SK-N-SH (cell line): ENCODE results near the gene MYLK. TPM values are rescaled to one million over a fixed set of nuclear protein-coding genes. Genes with fewer than 3 reads are reported as not detected.

Experiments used
- CTCF ChIA-PET: fragments of 300-600, 350-600 bp; formaldehyde crosslinking; extraction: SDS; loops from one replicate; lab custom pipeline; 2021; lab: Yijun Ruan, JAX
- POLR2A ChIA-PET: fragments of 350-600 bp; sonication (Branson Sonifier 250); formaldehyde crosslinking; extraction: SDS; loops from one replicate; lab custom pipeline; 2020; ENCODE audit warnings: antibody characterized with exemption, inconsistent platforms; lab: Yijun Ruan, JAX
- DNase-seq: peaks from one replicate; pipeline ENCODE4 v3.0.0; 2012
- H2AFZ ChIP-seq: fragments of 200-600 bp; sonication (generic); 2 replicates; pipeline ENCODE4 v1.8.1; 2016; ENCODE audit warnings: antibody characterized with exemption, mild to moderate bottlenecking, low read depth
- H3F3A ChIP-seq: fragments of 200-600 bp; sonication (generic); replicated peaks from 2 replicates; pipeline ENCODE3; 2016; ENCODE audit warnings: antibody characterized with exemption, mild to moderate bottlenecking; ENCODE audit not compliant: insufficient read depth
- H3K27ac ChIP-seq, 2 experiments: fragments of 200-500 bp in 1 of 2; fragments of 200-600 bp in 1 of 2; sonication (Bioruptor generic) in 1 of 2; sonication (generic), shearing (Covaris generic) in 1 of 2; 2 replicates each; pipeline versions ENCODE4 v1.5.1 to v1.6.1; 2014 to 2016; ENCODE audit warnings: low read depth in 2 of 2, inconsistent platforms in 1 of 2, low read length in 1 of 2, mild to moderate bottlenecking in 1 of 2, mixed read lengths in 1 of 2
- H3K27me3 ChIP-seq: fragments of 200-600 bp; sonication (generic), shearing (Covaris generic); 2 replicates; pipeline ENCODE4 v1.6.1; 2016; ENCODE audit warnings: mixed run types; ENCODE audit not compliant: insufficient read depth
- H3K36me3 ChIP-seq, 2 experiments: fragments of 200-500 bp in 1 of 2; fragments of 200-600 bp in 1 of 2; sonication (Bioruptor generic) in 1 of 2; sonication (generic) in 1 of 2; replicated peaks in 1 of 2; 2 replicates each; pipeline versions ENCODE3 to v1.5.1; 2014 to 2016; ENCODE audit warnings: low read length in 1 of 2, mild to moderate bottlenecking in 1 of 2; ENCODE audit not compliant: insufficient read depth in 2 of 2, control insufficient read depth in 1 of 2
- H3K4me1 ChIP-seq, 2 experiments: fragments of 200-500 bp in 1 of 2; fragments of 200-600 bp in 1 of 2; sonication (Bioruptor generic) in 1 of 2; sonication (generic), shearing (Covaris generic) in 1 of 2; 2 replicates each; pipeline versions ENCODE4 v1.5.1 to v1.6.1; 2014 to 2016; ENCODE audit warnings: low read depth in 1 of 2, low read length in 1 of 2, mixed run types in 1 of 2; ENCODE audit not compliant: insufficient read depth in 2 of 2, control insufficient read depth in 1 of 2
- H3K4me2 ChIP-seq: fragments of 200-600 bp; sonication (generic), shearing (Covaris generic); 2 replicates; pipeline ENCODE4 v1.6.1; 2017; ENCODE audit warnings: mixed run types
- H3K4me3 ChIP-seq, 2 experiments: fragments of 200-500 bp in 1 of 2; fragments of 200-600 bp in 1 of 2; sonication (Bioruptor generic) in 1 of 2; sonication (generic), shearing (Covaris generic) in 1 of 2; 2 replicates each; pipeline versions ENCODE4 v1.5.1 to v1.8.1; 2014 to 2016; ENCODE audit warnings: low read depth in 2 of 2, inconsistent platforms in 1 of 2, low read length in 1 of 2, mild to moderate bottlenecking in 1 of 2, mixed read lengths in 1 of 2, moderate library complexity in 1 of 2
- H3K79me2 ChIP-seq: fragments of 200-600 bp; sonication (generic); 2 replicates; pipeline ENCODE4 v1.8.1; 2017; ENCODE audit warnings: mild to moderate bottlenecking; ENCODE audit not compliant: insufficient read depth
- H3K9ac ChIP-seq: fragments of 200-600 bp; sonication (generic); 2 replicates; pipeline ENCODE4 v1.6.1; 2017; ENCODE audit warnings: mixed run types
- H3K9me2 ChIP-seq: fragments of 200-600 bp; sonication (generic); 2 replicates; pipeline ENCODE4 v1.6.1; 2017; ENCODE audit warnings: mixed run types
- H3K9me3 ChIP-seq: fragments of 200-600 bp; sonication (generic); 2 replicates; pipeline ENCODE4 v1.6.1; 2017; ENCODE audit warnings: mixed run types, mild to moderate bottlenecking, moderate library complexity
- H4K20me1 ChIP-seq: fragments of 200-600 bp; sonication (generic); 2 replicates; pipeline ENCODE4 v1.6.1; 2017; ENCODE audit warnings: mild to moderate bottlenecking, mixed run types; ENCODE audit not compliant: insufficient read depth
- CHD2 ChIP-seq: fragments of 150-350 bp; IDR thresholded peaks from 2 replicates; pipeline ENCODE4 v1.6.1; 2018; ENCODE audit warnings: low read length; ENCODE audit not compliant: partially characterized antibody
- ELF1 ChIP-seq: IDR thresholded peaks from 2 replicates; pipeline ENCODE4 v1.4.0; 2012
- EZH2phosphoT487 ChIP-seq: fragments of 200-600 bp; sonication (generic); IDR thresholded peaks from 2 replicates; pipeline ENCODE4 v1.6.1; 2017; ENCODE audit warnings: low read depth, mixed run types, mild to moderate bottlenecking, antibody characterized with exemption, moderate library complexity, borderline replicate concordance
- FOSL2 ChIP-seq: IDR thresholded peaks from 2 replicates; pipeline ENCODE4 v1.4.0; 2012; ENCODE audit warnings: low read depth, mild to moderate bottlenecking, moderate library complexity, borderline replicate concordance
- FOXM1 ChIP-seq: IDR thresholded peaks from 2 replicates; pipeline ENCODE4 v1.4.0; 2012; ENCODE audit warnings: low read depth, mild to moderate bottlenecking
- GATA2 ChIP-seq: sonication (generic); formaldehyde crosslinking; IDR thresholded peaks from 2 replicates; pipeline ENCODE4 v1.5.0; 2020; ENCODE audit warnings: mild to moderate bottlenecking, missing genetic modification reagents
- JUND ChIP-seq: IDR thresholded peaks from 2 replicates; pipeline ENCODE4 v1.4.0; 2012
- NRF1 ChIP-seq: IDR thresholded peaks from 2 replicates; pipeline ENCODE4 v1.6.1; 2012; ENCODE audit warnings: low read depth, mild to moderate bottlenecking, low read length
- POLR2AphosphoS5 ChIP-seq: IDR thresholded peaks from 2 replicates; pipeline ENCODE4 v1.6.1; 2012; ENCODE audit warnings: low read depth, low read length
- RCOR1 ChIP-seq: fragments of 150-350 bp; IDR thresholded peaks from 2 replicates; pipeline ENCODE4 v1.6.1; 2017; ENCODE audit warnings: antibody characterized with exemption, low read length
- RFX5 ChIP-seq: IDR thresholded peaks from 2 replicates; pipeline ENCODE4 v1.6.1; 2012; ENCODE audit warnings: mild to moderate bottlenecking, improper control_type of control experiment, low read length
- SMC3 ChIP-seq: IDR thresholded peaks from 2 replicates; pipeline ENCODE4 v1.6.1; 2012; ENCODE audit warnings: low read depth, low read length, improper control_type of control experiment
- TAF1 ChIP-seq: IDR thresholded peaks from 2 replicates; pipeline ENCODE4 v1.6.1; 2012; ENCODE audit warnings: low read depth, mild to moderate bottlenecking, low read length, moderate library complexity, borderline replicate concordance
- TCF12 ChIP-seq: IDR thresholded peaks from 2 replicates; pipeline ENCODE4 v1.4.0; 2012
- TEAD4 ChIP-seq: IDR thresholded peaks from 2 replicates; pipeline ENCODE4 v1.4.0; 2012; ENCODE audit warnings: mild to moderate bottlenecking, borderline replicate concordance; ENCODE audit not compliant: insufficient read depth
- YY1 ChIP-seq: IDR thresholded peaks from 2 replicates; pipeline ENCODE4 v1.4.0; 2012; ENCODE audit warnings: low read depth, mild to moderate bottlenecking
- WGBS: methylation state at CpG from one replicate; pipeline ENCODE4 v1.1.6; 2017; ENCODE audit warnings: low lambda C conversion rate; 5-methylcytosine and 5-hydroxymethylcytosine counted together
- polyA plus RNA-seq, 3 experiments: library from polyadenylated mRNA; depleted of rRNA; stranded (reverse); fragments of >200 nt; gene quantifications; 2 replicates each; pipeline ENCODE4 v1.2.3, GENCODE V29; 2012
- TF ChIP-seq, protein P1 (sequence below): IDR thresholded peaks from 2 replicates; pipeline ENCODE4 v1.6.1; 2012; ENCODE audit warnings: mild to moderate bottlenecking, low read depth, low read length, moderate library complexity
- TF ChIP-seq, protein P2 (sequence below): fragments of 150-350 bp; IDR thresholded peaks from 2 replicates; pipeline ENCODE4 v1.6.1; 2017; ENCODE audit warnings: antibody characterized with exemption, low read length, low read depth, borderline replicate concordance
- TF ChIP-seq, protein P3 (sequence below): IDR thresholded peaks from 2 replicates; pipeline ENCODE4 v1.4.0; 2012; ENCODE audit warnings: low read depth, borderline replicate concordance
- TF ChIP-seq, protein P4 (sequence below): IDR thresholded peaks from 2 replicates; pipeline ENCODE4 v1.4.0; 2012; ENCODE audit warnings: low read depth
- TF ChIP-seq, protein P5 (sequence below): fragments of 150-350 bp; IDR thresholded peaks from 2 replicates; pipeline ENCODE4 v1.6.1; 2016; ENCODE audit warnings: mild to moderate bottlenecking, low read depth, low read length
- TF ChIP-seq, protein P6 (sequence below): fragments of 200-600 bp; sonication (generic); IDR thresholded peaks from 2 replicates; pipeline ENCODE4 v1.6.1; 2017; ENCODE audit warnings: antibody characterized with exemption, mild to moderate bottlenecking, moderate library complexity

MYLK gene
- polyA plus RNA-seq, 1 of the 3 experiments (the other 2 are of a cell fraction) = 272 TPM

DNA sequence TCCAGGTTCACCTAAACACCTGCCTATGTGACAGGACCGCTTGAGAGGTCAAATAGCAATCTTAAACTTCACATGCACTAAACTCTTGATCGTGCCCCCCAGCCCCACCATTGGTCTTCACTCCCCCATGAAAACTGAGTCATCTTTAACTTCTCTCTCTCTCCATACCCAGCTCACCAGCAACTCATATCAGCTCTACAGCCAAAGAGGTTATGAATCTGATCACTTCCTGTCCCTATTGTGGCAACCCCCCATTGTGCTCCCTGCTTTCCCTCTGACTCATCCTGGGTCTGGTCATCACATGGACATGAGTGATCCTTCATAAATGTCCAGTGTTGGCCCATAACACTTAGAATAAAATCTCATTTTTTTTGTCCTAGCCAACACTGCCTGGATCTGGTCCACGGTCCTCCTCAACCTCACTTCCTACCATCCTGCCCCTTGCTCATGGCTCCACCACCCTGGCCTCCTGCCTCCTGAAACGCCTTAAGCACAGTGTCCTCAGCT lies 195.8 kb downstream of the MYLK start:
- peak overlapping the region; percentile 54 for H3K4me2 ChIP-seq
- peak; percentile 86; the same call in 1 of the 2 replicates for TF ChIP-seq POLR2AphosphoS5
- TF ChIP-seq TEAD4 = peak; percentile 88
- no peak for TF ChIP-seq NRF1
- TF ChIP-seq, protein P1, sequence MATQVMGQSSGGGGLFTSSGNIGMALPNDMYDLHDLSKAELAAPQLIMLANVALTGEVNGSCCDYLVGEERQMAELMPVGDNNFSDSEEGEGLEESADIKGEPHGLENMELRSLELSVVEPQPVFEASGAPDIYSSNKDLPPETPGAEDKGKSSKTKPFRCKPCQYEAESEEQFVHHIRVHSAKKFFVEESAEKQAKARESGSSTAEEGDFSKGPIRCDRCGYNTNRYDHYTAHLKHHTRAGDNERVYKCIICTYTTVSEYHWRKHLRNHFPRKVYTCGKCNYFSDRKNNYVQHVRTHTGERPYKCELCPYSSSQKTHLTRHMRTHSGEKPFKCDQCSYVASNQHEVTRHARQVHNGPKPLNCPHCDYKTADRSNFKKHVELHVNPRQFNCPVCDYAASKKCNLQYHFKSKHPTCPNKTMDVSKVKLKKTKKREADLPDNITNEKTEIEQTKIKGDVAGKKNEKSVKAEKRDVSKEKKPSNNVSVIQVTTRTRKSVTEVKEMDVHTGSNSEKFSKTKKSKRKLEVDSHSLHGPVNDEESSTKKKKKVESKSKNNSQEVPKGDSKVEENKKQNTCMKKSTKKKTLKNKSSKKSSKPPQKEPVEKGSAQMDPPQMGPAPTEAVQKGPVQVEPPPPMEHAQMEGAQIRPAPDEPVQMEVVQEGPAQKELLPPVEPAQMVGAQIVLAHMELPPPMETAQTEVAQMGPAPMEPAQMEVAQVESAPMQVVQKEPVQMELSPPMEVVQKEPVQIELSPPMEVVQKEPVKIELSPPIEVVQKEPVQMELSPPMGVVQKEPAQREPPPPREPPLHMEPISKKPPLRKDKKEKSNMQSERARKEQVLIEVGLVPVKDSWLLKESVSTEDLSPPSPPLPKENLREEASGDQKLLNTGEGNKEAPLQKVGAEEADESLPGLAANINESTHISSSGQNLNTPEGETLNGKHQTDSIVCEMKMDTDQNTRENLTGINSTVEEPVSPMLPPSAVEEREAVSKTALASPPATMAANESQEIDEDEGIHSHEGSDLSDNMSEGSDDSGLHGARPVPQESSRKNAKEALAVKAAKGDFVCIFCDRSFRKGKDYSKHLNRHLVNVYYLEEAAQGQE = 0 out of 2 replicates have a peak, but pooled peaks have one; percentile 42
- TF ChIP-seq EZH2phosphoT487 = no peak
- peak; percentile 99 for TF ChIP-seq JUND
- peak; percentile 24; the same call in 1 of the 2 replicates for TF ChIP-seq TAF1
- TF ChIP-seq RFX5 = no peak
- TF ChIP-seq, protein P2, sequence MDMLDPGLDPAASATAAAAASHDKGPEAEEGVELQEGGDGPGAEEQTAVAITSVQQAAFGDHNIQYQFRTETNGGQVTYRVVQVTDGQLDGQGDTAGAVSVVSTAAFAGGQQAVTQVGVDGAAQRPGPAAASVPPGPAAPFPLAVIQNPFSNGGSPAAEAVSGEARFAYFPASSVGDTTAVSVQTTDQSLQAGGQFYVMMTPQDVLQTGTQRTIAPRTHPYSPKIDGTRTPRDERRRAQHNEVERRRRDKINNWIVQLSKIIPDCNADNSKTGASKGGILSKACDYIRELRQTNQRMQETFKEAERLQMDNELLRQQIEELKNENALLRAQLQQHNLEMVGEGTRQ = no peak
- 0 out of 2 replicates have a peak, but pooled peaks have one; percentile 46 for TF ChIP-seq YY1
- peak; percentile 66 for TF ChIP-seq ELF1
- TF ChIP-seq TCF12 = peak; percentile 97
- TF ChIP-seq SMC3 = no peak
- no peak for TF ChIP-seq CHD2
- no peak for TF ChIP-seq RCOR1
- TF ChIP-seq, protein P3, sequence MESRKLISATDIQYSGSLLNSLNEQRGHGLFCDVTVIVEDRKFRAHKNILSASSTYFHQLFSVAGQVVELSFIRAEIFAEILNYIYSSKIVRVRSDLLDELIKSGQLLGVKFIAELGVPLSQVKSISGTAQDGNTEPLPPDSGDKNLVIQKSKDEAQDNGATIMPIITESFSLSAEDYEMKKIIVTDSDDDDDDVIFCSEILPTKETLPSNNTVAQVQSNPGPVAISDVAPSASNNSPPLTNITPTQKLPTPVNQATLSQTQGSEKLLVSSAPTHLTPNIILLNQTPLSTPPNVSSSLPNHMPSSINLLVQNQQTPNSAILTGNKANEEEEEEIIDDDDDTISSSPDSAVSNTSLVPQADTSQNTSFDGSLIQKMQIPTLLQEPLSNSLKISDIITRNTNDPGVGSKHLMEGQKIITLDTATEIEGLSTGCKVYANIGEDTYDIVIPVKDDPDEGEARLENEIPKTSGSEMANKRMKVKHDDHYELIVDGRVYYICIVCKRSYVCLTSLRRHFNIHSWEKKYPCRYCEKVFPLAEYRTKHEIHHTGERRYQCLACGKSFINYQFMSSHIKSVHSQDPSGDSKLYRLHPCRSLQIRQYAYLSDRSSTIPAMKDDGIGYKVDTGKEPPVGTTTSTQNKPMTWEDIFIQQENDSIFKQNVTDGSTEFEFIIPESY = no peak
- no peak for TF ChIP-seq FOXM1
- TF ChIP-seq FOSL2 = peak; percentile 99
- TF ChIP-seq GATA2 = no peak
- TF ChIP-seq, protein P4, sequence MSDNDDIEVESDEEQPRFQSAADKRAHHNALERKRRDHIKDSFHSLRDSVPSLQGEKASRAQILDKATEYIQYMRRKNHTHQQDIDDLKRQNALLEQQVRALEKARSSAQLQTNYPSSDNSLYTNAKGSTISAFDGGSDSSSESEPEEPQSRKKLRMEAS = peak; percentile 95
- TF ChIP-seq, protein P5, sequence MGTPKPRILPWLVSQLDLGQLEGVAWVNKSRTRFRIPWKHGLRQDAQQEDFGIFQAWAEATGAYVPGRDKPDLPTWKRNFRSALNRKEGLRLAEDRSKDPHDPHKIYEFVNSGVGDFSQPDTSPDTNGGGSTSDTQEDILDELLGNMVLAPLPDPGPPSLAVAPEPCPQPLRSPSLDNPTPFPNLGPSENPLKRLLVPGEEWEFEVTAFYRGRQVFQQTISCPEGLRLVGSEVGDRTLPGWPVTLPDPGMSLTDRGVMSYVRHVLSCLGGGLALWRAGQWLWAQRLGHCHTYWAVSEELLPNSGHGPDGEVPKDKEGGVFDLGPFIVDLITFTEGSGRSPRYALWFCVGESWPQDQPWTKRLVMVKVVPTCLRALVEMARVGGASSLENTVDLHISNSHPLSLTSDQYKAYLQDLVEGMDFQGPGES = no peak
- TF ChIP-seq, protein P6, sequence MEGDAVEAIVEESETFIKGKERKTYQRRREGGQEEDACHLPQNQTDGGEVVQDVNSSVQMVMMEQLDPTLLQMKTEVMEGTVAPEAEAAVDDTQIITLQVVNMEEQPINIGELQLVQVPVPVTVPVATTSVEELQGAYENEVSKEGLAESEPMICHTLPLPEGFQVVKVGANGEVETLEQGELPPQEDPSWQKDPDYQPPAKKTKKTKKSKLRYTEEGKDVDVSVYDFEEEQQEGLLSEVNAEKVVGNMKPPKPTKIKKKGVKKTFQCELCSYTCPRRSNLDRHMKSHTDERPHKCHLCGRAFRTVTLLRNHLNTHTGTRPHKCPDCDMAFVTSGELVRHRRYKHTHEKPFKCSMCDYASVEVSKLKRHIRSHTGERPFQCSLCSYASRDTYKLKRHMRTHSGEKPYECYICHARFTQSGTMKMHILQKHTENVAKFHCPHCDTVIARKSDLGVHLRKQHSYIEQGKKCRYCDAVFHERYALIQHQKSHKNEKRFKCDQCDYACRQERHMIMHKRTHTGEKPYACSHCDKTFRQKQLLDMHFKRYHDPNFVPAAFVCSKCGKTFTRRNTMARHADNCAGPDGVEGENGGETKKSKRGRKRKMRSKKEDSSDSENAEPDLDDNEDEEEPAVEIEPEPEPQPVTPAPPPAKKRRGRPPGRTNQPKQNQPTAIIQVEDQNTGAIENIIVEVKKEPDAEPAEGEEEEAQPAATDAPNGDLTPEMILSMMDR = no peak

More for the DNA sequence above, 195.8 kb downstream of the MYLK start:
- no peaks in the 10 kb centered on the region for H3K9me3 ChIP-seq
- no peaks in the 10 kb centered on the region for H4K20me1 ChIP-seq
- no peaks in the 10 kb centered on the region for H3K9me2 ChIP-seq
- peaks cover 59 to 63% of the 10 kb centered on the region in 2 experiments for H3K36me3 ChIP-seq
- peaks cover 14 to 55% of the 10 kb centered on the region in 2 experiments; a peak in 3 of 4 replicates for H3K4me1 ChIP-seq
- WGBS = 36% methylated on average over 4 of the region's 4 CpGs
- ChIA-PET CTCF (interaction anchor here (0.6 to 6.1 kb wide), 4 partner anchors 11 to 36 kb away, joined by 3 to 48 read pairs (median 4); no protein-coding TSS in a partner anchor), POLR2A (no interaction called here)
- peaks cover 12% of the 10 kb centered on the region; the same call in 1 of the 2 replicates for H3K79me2 ChIP-seq
- DNase-seq = no peak
- H3K9ac ChIP-seq = peak overlapping the region; percentile 27; the same call in 1 of the 2 replicates
- peak overlapping the region; percentile 31 to 87; a peak in 3 of 4 replicates for H3K27ac ChIP-seq
- H2AFZ ChIP-seq = no peak overlapping the region
- peaks cover 17% of the 10 kb centered on the region for H3F3A ChIP-seq
- no peaks in the 10 kb centered on the region for H3K27me3 ChIP-seq
- no peak overlapping the region for H3K4me3 ChIP-seq
